OCI-LY7 (cell line): ENCODE measurements around the gene PRMT6. TPM values are rescaled to one million over a fixed set of nuclear protein-coding genes. Genes with fewer than 3 reads are reported as not detected.
"Not testable (repeated sequence)": the region's sequence is repeated elsewhere in the genome, so short reads cannot be mapped to it uniquely, and the experiment has no call there.

Source experiments
- BruUV-seq: library from RNA; stranded (reverse); fragments of 400-500 nt; replicated peaks from 2 replicates; lab custom pipeline; 2021; lab: Mats Ljungman, UMichigan
- CTCF ChIA-PET: fragments of 300-600 bp; sonication (Branson Sonifier 250); formaldehyde crosslinking; loops from one replicate; lab custom pipeline; 2022; ENCODE audit warnings: antibody characterized with exemption; ENCODE audit not compliant: unreplicated experiment; lab: Charles Lee
- POLR2A ChIA-PET: fragments of 300-600 bp; sonication (Branson Sonifier 250); formaldehyde crosslinking; loops from one replicate; lab custom pipeline; 2022; ENCODE audit warnings: antibody characterized with exemption; lab: Charles Lee
- DNase-seq: peaks from one replicate; pipeline ENCODE4 v3.0.0-alpha.2; 2015; ENCODE audit warnings: low spot score
- H2AFZ ChIP-seq: fragments of 200-600 bp; sonication (generic), shearing (Covaris generic); 2 replicates; pipeline ENCODE4 v1.6.1; 2014; ENCODE audit warnings: mild to moderate bottlenecking, antibody characterized with exemption, low read length, moderate library complexity
- H3K27ac ChIP-seq: fragments of 200-600 bp; sonication (generic); 2 replicates; pipeline ENCODE4 v1.5.1; 2014; ENCODE audit warnings: mixed run types, low read depth, mild to moderate bottlenecking, moderate library complexity, low read length, inconsistent platforms; ENCODE audit not compliant: poor library complexity, severe bottlenecking
- H3K36me3 ChIP-seq: fragments of 200-600 bp; sonication (generic); 2 replicates; pipeline ENCODE4 v1.6.1; 2014; ENCODE audit warnings: mild to moderate bottlenecking, antibody characterized with exemption, low read length, moderate library complexity, mixed read lengths; ENCODE audit not compliant: insufficient read depth
- H3K4me1 ChIP-seq: fragments of 200-600 bp; sonication (generic); 2 replicates; pipeline ENCODE4 v1.5.1; 2014; ENCODE audit warnings: mild to moderate bottlenecking, low read length; ENCODE audit not compliant: insufficient read depth, poor library complexity, severe bottlenecking
- H3K4me2 ChIP-seq: fragments of 200-600 bp; sonication (generic); 2 replicates; pipeline ENCODE4 v1.6.1; 2014; ENCODE audit warnings: mild to moderate bottlenecking, low read length
- H3K4me3 ChIP-seq: fragments of 200-600 bp; sonication (generic); 2 replicates; pipeline ENCODE4 v1.5.1; 2014; ENCODE audit warnings: mild to moderate bottlenecking, low read depth, low read length; ENCODE audit not compliant: poor library complexity, severe bottlenecking
- H3K79me2 ChIP-seq: fragments of 200-600 bp; sonication (generic); 2 replicates; pipeline ENCODE4 v1.6.1; 2016; ENCODE audit warnings: low read depth, mild to moderate bottlenecking, low read length, moderate library complexity, mixed read lengths; ENCODE audit not compliant: insufficient read depth
- H3K9me2 ChIP-seq: fragments of 200-600 bp; sonication (generic); 2 replicates; pipeline ENCODE4 v1.6.1; 2016; ENCODE audit warnings: mild to moderate bottlenecking, low read length, mixed read lengths; ENCODE audit not compliant: insufficient read depth
- H3K9me3 ChIP-seq: fragments of 200-600 bp; sonication (generic); 2 replicates; pipeline ENCODE4 v1.6.1; 2014; ENCODE audit warnings: mild to moderate bottlenecking, mixed run types, low read length, mixed read lengths
- H4K20me1 ChIP-seq: fragments of 200-600 bp; sonication (generic); 2 replicates; pipeline ENCODE4 v1.6.1; 2014; ENCODE audit warnings: mild to moderate bottlenecking, antibody characterized with exemption, low read length, moderate library complexity, mixed read lengths; ENCODE audit not compliant: insufficient read depth
- CTCF ChIP-seq: fragments of 200-600 bp; sonication (generic); conservative IDR thresholded peaks from 2 replicates; pipeline ENCODE4 v1.5.1; 2014; ENCODE audit warnings: mild to moderate bottlenecking, antibody characterized with exemption, low read length, moderate library complexity, mixed read lengths
- EZH2phosphoT487 ChIP-seq: fragments of 200-600 bp; sonication (generic); IDR thresholded peaks from 2 replicates; pipeline ENCODE4 v1.6.1; 2018; ENCODE audit warnings: low read depth, borderline replicate concordance, mild to moderate bottlenecking, mixed run types, antibody characterized with exemption, low read length, moderate library complexity, mixed read lengths
- intact Hi-C: fragments of 100-400 bp; cut with micrococcal nuclease; formaldehyde crosslinking; loops from one replicate; pipeline ENCODE4 v1.10.0; 2022; ENCODE audit not compliant: unreplicated experiment
- total RNA-seq, 2 experiments: library from RNA; depleted of rRNA in 1 of 2; stranded (reverse); fragments of >200 nt in 1 of 2; shearing (Covaris generic) in 1 of 2; gene quantifications; 2 replicates each; pipeline ENCODE4 v1.2.3, GENCODE V29; 2014 to 2022

PRMT6 gene
- total RNA-seq, 2 experiments from 2014 or later, result 41.7 to 42.9 TPM

GRCh38 chr1:107091418-107091817 is 34.9 kb downstream of the PRMT6 start:
- Histone ChIP-seq H3K27ac (no peak overlapping the region), H3K4me1 (no peaks in the 10 kb centered on the region), H3K79me2 (no peaks in the 10 kb centered on the region), H3K9me3 (no peaks in the 10 kb centered on the region), H3K4me3 (no peak overlapping the region), H3K36me3 (no peaks in the 10 kb centered on the region), H4K20me1 (no peaks in the 10 kb centered on the region), H3K4me2 (no peak overlapping the region), H2AFZ (no peak overlapping the region), H3K9me2 (no peaks in the 10 kb centered on the region)
- TF ChIP-seq EZH2phosphoT487 (no peak), CTCF (no peak)
- POLR2A ChIA-PET, result interaction anchor here (0.6 kb wide), 1 partner anchor 144 kb away, joined by 3 read pairs; no protein-coding TSS in a partner anchor
- BruUV-seq, result no TSS peak
- intact Hi-C loops, result no loop called here
- no peak for DNase-seq
- CTCF ChIA-PET, result no interaction called here

- DNase-seq, intact Hi-C loops, H3K4me3 ChIP-seq, H2AFZ ChIP-seq, H3K4me2 ChIP-seq, H3K79me2 ChIP-seq, H4K20me1 ChIP-seq, CTCF ChIA-PET, POLR2A ChIA-PET, H3K4me1 ChIP-seq, H3K27ac ChIP-seq, H3K36me3 ChIP-seq, BruUV-seq, H3K9me3 ChIP-seq, H3K9me2 ChIP-seq: not testable (repeated sequence)
These were observed 36.9 kb downstream of the PRMT6 start for GRCh38 chr1:107093395-107093794.

- H3K4me1 ChIP-seq, result no peaks in the 10 kb centered on the region
- ChIA-PET CTCF (no interaction called here), POLR2A (interaction anchor here (0.6 kb wide), 1 partner anchor 726 kb away, joined by 3 read pairs; no protein-coding TSS in a partner anchor)
- no peak overlapping the region for H3K4me3 ChIP-seq
- no peaks in the 10 kb centered on the region for H3K79me2 ChIP-seq
- H3K4me2 ChIP-seq, result no peak overlapping the region
- H3K9me2 ChIP-seq, result no peaks in the 10 kb centered on the region
- H3K9me3 ChIP-seq, result no peaks in the 10 kb centered on the region
- TF ChIP-seq EZH2phosphoT487 (no peak), CTCF (no peak)
- no TSS peak for BruUV-seq
- H2AFZ ChIP-seq, result no peak overlapping the region
- intact Hi-C loops, result no loop called here
- no peaks in the 10 kb centered on the region for H3K36me3 ChIP-seq
- no peaks in the 10 kb centered on the region for H4K20me1 ChIP-seq
- DNase-seq, result no peak
- H3K27ac ChIP-seq, result no peak overlapping the region
These were observed 39.2 kb downstream of the PRMT6 start for GRCh38 chr1:107095647-107096046.
